ENCODE data around the gene PIK3AP1. TPM values are rescaled to one million over a fixed set of nuclear protein-coding genes. Genes with fewer than 3 reads are reported as not detected.

The PIK3AP1 gene
- total RNA-seq, 1 donor from 2014 or later: 4.2 TPM

GRCh38 chr10:96609510-96609909, 110.8 kb downstream of the PIK3AP1 start:
- H3K4me3 ChIP-seq (ENCODE audit: low read depth, low read length): no peak overlapping the region
- TF ChIP-seq, protein P1, sequence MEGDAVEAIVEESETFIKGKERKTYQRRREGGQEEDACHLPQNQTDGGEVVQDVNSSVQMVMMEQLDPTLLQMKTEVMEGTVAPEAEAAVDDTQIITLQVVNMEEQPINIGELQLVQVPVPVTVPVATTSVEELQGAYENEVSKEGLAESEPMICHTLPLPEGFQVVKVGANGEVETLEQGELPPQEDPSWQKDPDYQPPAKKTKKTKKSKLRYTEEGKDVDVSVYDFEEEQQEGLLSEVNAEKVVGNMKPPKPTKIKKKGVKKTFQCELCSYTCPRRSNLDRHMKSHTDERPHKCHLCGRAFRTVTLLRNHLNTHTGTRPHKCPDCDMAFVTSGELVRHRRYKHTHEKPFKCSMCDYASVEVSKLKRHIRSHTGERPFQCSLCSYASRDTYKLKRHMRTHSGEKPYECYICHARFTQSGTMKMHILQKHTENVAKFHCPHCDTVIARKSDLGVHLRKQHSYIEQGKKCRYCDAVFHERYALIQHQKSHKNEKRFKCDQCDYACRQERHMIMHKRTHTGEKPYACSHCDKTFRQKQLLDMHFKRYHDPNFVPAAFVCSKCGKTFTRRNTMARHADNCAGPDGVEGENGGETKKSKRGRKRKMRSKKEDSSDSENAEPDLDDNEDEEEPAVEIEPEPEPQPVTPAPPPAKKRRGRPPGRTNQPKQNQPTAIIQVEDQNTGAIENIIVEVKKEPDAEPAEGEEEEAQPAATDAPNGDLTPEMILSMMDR (conservative IDR thresholded peaks at IDR 0.05; ENCODE audit: low read depth, low read length): no peak
- DNase-seq (ENCODE audit: low read depth): no peak

DNA sequence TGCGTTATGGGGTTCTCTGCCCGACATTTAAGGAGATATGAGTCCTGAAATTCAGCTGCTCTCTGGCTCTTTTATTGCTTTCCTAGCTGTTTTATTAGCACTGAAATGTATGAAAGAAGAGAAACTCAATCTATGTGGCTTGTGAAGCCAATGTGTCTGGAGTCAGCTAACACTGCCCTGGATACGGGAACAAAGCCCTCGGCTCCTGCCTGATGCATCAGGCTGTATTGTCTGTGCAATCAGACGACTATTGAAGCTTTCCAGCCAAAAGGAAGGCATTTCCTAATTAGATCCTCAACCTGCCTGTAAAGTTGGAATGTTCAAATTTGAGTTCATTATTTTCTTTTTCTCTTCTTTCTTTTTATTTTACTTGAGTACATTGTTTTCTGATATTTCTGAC, 111.5 kb downstream of the PIK3AP1 start:
- TF ChIP-seq, protein P1 (conservative IDR thresholded peaks at IDR 0.05; ENCODE audit: low read depth, low read length): no peak
- DNase-seq (ENCODE audit: low read depth): no peak
- H3K4me3 ChIP-seq (ENCODE audit: low read depth, low read length): no peak overlapping the region

GRCh38 chr10:96608262-96608661, 112.1 kb downstream of the PIK3AP1 start:
- no peak for DNase-seq (ENCODE audit: low read depth)
- TF ChIP-seq, protein P1 (conservative IDR thresholded peaks at IDR 0.05; ENCODE audit: low read depth, low read length): no peak
- no peak overlapping the region for H3K4me3 ChIP-seq (ENCODE audit: low read depth, low read length)

DNA sequence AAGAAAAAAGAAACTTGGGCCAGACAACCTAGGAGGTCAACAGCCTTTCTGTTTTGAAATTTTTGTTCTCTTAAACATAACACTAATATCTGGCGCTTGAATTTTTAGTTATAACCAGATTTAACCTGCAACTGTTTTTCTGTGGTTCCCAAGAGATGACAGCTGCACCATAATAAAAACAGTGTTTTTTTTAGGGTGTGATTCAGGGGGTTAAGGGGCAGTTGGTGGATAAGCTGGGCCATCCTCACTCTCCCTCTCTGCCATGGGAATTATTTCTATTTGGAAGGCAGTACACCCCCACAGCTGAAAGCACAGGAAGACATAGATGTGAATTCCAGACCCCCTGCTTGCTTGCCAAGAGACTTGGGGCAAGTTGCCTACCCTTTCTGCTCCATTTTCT, 113.4 kb downstream of the PIK3AP1 start:
- TF ChIP-seq, protein P1 (conservative IDR thresholded peaks at IDR 0.05; ENCODE audit: low read depth, low read length): no peak
- no peak for DNase-seq (ENCODE audit: low read depth)
- no peak overlapping the region for H3K4me3 ChIP-seq (ENCODE audit: low read depth, low read length)

DNA sequence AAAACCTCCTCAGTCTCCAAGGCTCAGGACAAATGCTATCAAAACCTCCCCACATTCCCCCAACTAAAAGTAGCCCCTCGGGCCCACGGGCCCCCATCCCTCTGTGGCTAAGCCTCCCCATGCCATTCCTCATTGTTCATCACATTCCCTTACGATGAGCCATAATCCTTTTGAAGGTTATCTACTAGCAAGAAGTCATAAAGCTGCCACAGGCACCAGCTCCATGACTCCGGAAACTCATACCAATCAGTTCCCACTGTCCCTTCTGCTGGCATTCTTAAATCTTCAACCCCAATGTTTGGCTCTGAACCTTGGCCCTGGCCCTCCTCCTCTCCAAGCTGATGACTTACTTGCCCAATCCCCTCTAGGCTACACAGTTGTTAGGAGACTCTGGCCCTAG, 114.1 kb downstream of the PIK3AP1 start:
- no peak overlapping the region for H3K4me3 ChIP-seq (ENCODE audit: low read depth, low read length)
- TF ChIP-seq, protein P1 (conservative IDR thresholded peaks at IDR 0.05; ENCODE audit: low read depth, low read length): no peak
- DNase-seq (ENCODE audit: low read depth): no peak

GRCh38 chr10:96600337-96600736, 120.0 kb downstream of the PIK3AP1 start:
- TF ChIP-seq, protein P1 (conservative IDR thresholded peaks at IDR 0.05; ENCODE audit: low read depth, low read length): no peak
- DNase-seq (ENCODE audit: low read depth): no peak
- H3K4me3 ChIP-seq (ENCODE audit: low read depth, low read length): no peak overlapping the region

DNA sequence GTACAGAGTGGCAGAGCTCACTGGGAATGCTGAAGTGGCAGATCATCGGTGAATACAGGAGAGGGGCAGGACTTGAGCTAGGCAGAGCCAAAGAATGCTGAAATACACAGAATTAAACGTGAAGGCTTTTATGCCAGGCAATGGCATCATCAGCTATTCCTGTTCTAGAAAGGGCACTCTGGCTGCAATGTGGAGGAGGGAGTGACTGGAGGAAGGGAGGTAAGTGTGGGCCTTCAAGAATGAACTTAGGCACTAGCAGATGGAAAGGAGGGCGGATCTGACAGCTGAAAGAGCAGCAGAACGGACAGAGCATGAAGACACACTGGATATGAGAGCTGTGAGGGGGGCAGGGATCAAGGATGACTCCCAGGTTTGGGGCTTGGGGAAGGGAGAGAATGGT, 121.5 kb downstream of the PIK3AP1 start:
- DNase-seq (ENCODE audit: low read depth): no peak
- no peak overlapping the region for H3K4me3 ChIP-seq (ENCODE audit: low read depth, low read length)
- TF ChIP-seq, protein P1 (conservative IDR thresholded peaks at IDR 0.05; ENCODE audit: low read depth, low read length): no peak

Data from epithelial cell of proximal tubule (primary cell).